ENCODE measurements around the gene DENND10.
A peak's percentile ranks its signal among the peaks of the same experiment; 100 is the strongest.
"Not testable (repeated sequence)": the region's sequence is repeated elsewhere in the genome, so short reads cannot be mapped to it uniquely, and the experiment has no call there.

The DENND10 gene

DNA sequence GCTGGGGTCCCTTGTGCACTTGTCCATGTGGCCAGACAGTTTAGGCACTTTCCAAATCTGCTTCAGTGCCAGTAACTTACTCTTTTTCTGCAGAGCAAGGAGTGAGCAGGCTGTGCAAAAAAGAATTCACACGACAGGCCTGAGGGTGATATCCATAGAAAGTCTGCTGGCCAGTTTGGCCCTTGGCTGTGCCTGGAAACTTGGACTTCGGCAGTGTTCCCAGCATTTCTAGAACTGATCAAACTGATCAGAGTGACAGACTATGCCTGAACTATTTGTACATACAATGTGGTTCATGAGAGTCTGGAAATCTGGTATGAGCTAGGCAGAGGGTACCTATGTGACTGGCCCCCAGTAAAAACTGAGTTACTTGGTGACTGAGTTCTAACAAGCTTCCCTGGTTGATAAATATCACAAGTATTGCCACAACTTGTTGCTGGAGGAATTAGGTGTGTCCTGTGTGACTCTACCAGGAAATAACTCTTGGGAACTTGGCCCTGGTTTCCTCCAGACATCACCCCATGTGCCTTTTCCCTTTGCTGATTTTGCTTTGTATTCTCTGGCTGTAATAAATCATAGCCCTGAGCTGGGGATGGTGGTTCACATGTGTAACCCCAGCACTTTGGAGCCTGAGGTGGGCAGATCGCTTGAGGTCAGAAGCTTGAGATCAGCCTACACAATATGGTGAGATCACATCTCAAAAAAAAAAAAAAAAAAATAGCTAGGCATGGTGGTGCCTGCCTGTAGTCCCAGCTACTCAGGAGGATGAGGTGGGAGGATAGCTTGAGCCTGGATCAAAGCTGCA, 3.3 kb upstream of the DENND10 start:
- DNase-seq: no peak

DNA sequence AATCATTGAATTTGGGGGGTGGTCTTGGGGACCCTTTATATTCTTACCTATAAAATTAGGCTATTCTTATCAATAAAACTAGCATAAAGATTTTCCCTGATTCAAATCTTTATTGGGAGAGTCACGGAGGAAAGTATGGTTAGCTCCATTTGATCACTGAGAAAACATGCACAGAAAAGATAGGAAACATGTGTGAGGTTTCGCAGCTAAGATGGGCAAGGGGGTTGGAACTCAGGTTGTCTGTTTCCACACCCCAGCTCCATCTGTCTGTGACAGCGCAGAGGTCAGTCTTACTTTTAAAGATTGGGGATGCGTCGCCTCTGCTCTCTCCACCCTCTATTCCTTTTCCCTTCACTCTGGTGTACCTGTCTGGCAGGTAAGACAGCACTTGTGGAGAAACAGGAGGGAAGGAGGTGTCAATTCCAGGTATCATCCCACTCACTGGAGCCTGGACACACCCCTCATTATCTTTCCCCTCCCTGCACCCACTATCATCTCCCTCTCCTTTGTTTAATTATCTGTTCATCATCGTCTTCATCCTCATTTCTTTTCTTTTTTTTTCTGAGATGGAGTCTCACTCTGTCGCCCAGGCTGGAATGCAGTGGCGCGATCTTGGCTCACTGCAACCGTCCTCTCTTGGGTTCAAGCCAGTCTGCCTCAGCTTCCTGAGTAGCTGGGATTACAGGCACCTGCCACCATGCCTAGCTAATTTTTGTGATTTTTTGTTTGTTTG, 2.4 kb upstream of the DENND10 start:
- no peak for DNase-seq

DNA sequence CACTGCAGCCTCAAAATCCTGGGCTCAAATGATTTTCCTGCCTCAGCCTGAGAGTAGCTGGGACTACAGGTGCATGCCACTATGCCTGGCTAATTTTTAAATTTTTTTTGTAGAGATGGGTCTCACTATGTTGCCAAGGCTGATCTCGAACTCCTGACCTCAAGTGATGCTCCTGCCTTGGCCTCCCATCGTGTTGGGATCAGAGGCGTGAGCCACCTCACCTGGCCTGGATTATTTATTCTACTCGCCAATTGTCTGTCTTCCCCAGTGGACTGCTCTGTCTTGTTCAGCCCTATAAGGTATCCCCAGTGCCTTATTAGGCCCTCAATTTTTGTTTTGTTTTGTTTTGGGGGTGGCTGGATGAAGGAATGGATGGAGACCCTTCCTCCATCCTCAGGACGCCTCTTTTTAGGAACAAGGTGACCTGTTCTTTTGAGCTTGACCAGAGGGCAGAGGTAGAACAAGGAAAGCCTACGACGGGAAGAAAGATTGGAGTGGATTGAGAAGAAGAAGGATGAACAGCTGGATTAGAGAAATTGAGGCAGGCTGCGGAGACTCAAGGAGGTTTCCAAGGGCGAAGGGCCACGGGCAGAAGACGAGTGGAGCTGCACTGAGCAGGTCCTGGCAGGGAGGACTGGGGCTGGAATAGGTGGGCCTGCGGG, 541 bp upstream of the DENND10 start:
- DNase-seq: no peak

DNA sequence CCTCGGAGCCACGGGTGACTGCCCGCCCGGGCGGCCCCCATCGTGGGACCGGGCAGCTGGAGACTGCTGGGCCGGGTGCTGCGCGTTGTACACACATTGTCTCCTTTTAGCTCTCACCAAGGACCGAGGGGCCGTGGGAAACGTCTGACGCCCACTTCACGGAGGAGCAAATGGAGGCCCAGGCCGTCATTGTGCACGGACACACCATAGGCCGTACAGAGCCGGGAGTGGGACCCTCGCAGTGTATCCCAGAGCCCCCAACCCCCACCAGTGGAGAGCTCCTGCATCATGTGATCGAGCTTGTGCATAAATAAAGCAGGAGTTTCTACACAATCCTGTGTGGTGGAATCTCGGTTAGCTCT, 722 bp downstream of the DENND10 start:
- no peak for DNase-seq

DNA sequence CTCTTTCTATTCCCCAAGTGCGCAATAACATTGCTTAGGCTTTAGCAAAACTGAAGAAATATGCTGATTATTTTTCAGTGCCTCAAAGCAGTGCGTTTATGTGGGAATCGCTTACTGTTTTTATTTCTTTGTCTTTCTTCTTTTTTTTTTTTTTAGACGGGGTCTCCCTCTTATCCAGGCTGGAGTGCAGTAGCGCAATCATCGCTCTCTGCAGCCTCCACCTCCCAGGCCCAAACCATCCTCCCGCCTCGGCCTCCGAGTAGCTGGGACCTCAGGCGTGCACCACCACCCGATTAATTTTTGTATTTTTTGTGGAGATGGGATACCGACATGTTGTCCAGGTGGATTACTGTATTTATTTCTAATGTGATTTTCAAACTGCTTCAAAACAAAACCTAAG, 1.2 kb downstream of the DENND10 start:
- DNase-seq: no peak

DNA sequence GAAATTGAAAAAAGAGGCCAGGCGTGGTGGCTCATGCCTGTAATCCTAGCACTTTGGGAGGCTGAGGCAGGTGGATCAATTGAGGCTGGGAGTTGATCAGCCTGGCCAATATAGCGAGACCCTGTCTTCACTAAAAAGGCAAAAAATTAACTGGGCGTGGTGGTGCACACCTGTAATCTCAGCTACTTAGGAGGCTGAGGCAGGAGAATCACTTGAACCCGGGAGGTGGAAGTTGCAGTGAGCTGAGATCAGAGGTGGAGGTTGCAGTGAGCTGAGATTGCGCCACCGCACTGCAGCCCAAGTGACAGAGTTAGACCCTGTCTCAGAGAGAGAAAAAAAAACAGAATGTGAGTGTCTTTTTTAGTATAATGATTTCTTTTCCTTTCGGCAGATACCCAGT, 2.0 kb downstream of the DENND10 start:
- not testable (repeated sequence) for DNase-seq

DNA sequence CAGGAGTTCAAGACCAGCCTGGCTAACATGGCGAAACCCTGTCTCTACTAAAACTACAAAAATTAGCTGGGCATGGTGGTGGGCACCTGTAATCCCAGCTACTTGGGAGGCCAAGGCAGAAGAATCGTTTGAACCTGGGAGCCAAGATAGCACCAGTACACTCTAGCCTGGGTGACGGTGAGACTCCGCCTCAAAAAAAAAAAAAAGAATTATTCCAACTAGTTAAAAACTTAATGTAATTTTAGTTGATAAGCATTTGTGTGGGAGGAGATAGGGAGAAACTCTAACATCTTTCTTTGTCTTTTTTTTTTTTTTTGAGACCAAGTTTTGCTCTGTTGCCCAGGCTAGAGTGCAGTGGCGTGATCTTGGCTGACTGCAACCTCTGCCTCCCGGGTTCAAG, 3.2 kb downstream of the DENND10 start:
- not testable (repeated sequence) for DNase-seq

DNA sequence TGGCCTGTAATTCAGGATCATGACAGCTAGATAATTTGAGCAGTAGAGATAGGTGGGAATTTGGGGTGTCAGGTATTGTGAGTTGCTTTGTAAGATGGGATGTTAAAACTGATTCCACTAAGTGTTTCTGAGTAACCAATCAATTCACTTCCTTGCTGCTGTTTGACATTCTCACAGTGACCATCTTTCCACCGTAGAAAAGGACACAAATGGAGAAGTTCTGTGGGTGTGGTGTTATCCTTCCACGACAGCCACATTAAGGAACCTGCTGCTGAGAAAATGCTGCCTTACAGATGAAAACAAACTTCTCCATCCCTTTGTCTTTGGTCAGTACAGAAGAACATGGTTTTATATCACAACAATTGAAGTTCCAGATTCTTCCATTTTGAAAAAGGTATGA, 3.9 kb downstream of the DENND10 start:
- not testable (repeated sequence) for DNase-seq

DNA sequence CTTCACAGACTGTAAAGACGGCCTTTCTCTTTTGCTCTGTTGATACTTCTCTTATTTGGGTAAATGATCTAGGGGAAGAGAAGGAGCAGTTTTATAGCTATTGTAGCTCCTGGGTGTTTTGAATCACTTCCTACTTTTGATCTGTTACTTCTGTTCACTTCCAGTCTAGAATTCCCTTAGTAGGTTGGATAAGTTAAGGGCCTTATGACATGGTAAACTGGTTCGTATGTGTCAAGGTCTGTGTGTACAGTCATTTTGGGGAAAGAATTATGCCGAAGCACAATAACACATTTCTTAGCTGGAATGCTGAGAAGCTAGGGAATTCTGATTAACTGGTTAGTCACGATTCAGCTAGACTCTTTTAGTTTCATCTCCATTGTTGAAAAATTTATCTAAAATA, 8.1 kb downstream of the DENND10 start:
- no peak for DNase-seq

DNA sequence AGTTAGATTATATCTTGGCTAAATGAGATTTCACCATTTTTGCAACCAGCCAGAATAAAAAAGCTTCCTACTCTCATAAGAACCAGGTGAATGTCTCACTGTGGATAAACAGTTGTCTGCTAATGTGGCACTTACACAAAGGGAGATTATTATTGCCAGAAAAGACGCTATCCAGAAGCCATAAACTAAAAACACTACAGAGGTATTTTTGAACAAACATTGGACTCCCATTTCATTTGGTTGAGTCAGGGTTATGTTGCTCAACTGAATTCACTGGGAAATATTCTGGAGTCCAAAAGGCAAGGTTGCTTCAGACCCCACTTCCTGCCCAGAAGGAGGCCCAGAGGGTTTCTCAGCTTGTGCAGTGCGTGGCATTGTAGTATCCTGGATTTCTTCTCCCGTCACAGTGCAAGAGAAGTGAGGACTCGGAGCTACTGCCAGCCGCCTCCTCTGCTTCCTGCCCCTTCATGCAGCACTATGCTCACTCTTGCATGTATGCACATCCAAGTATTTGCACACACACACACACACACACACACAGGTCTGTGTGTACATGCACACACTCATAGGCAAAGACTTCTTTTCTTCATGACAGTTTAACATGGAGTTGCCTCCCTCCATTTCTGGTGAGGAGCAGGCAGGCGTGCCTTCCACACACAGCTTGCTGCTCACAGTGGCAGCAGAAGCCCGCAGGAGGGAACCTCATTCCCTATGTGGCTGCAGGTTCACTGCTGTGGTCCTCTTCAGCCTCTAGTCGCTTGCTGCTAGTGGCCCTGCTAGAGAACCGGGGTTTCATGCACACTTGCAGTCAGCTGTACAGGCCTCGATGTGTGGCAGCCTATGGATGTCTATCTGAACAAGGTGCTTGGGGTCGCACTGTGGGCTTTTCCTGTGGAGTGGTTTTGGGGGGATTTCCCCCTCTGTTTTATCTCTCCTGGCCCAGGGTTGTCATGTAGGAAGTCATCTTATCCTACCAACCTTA, 10.1 kb downstream of the DENND10 start:
- DNase-seq: no peak

DNA sequence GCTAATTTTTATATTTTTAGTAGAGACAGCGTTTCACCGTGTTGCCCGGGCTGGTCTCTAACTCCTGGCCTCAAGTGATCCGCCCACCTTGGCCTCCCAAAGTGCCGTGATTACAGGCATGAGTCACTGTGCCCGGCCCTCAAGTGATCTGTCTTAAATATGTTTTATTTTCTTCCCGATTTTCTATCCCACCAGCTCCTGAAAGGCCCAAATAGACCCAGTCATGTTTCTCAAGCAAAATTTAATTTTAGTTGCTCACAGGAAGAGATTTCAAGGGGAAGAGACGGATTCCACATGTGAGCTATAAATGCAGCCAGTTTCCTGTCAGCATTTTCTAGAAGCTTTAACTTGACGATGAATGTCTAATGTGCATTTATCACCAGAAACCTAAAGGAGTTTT, 12.0 kb downstream of the DENND10 start:
- DNase-seq: no peak

DNA sequence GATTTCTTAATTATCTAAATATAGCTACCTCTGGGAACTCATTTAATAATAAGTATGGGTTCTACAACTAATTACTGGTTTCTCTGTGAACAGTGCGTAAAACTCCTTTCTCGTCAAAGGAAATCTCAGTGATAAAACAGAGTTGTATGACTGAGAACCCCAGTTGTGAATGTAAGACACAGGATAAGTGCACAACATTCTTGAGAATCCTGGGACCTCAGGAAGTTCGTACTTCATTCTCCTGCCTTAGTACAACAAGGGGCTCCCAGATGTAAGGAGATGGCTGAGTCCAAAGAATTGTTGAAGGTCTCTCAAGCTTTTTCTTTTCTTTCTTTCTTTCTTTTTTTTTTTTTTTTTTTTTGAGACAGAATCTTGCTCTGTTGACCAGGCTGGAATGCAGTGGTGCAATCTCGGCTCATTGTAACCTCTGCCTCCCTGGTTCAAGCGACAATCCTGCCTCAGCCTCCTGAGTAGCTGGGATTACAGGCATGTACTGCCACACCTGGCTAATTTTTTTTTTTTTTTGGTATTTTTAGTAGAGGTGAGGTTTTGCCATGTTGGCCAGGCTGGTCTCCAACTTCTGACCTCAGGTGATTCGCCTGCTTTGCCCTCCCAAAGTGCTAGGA, 12.5 kb downstream of the DENND10 start:
- no peak for DNase-seq

DNA sequence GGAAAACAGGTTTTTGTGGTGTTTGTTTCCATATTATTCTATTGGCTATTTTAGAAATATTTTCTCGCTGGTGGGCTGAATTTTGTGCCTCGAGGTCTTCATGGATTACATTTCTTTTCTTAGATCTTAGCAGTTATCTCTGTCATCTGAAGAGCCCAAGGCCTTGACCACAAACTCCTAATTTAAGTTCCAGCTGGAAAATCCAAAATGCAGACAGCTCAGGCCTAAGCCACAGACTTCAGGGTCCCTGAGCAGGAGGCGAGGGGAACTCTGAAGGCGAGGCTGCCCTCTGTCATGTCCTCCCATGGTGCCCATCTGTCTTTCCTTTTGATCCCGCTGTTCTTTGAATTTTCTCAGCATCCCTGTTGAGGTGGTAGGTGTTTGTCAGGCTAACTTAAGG, 14.3 kb downstream of the DENND10 start:
- DNase-seq: no peak

DNA sequence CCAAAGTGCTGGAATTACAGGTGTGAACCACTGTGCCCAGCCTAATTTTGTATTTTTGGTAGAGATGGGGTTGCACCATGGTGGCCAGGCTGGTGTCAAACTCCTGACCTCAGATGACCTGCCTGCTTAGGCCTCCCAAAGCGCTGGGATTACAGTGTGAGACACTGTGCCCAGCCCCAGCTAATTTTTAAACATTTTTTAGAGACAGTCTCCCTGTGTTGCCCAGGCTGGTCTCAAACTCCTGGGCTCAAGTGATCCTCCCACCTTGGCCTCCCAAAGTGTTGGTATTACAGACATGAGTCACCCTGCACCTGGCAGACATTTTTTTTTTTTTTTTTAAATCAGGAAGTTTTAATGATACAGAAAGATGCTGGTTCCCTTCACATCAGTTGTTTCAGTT, 15.5 kb downstream of the DENND10 start:
- no peak for DNase-seq

DNA sequence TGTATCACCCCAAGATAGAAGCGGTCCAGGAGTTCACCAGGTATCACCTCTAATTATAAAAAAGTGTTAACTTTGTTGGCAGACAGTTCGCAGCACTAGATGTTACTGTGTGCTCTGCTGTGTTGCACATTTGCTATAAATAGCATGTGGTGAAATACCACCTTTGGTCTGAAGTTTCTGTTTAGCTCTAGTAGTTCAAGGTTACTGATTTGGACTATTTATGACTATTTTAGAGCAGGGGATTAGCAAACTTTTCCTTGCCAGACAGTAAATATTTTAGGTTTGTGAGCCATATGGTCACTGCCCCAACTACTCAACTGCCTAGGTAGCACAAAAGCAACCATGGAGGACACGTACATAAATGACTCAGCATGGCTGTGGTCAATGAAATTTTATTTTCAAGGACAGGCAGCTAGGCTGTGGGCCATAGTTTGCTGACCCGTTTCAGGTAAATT, 16.5 kb downstream of the DENND10 start:
- peak; percentile 28 for DNase-seq

DNA sequence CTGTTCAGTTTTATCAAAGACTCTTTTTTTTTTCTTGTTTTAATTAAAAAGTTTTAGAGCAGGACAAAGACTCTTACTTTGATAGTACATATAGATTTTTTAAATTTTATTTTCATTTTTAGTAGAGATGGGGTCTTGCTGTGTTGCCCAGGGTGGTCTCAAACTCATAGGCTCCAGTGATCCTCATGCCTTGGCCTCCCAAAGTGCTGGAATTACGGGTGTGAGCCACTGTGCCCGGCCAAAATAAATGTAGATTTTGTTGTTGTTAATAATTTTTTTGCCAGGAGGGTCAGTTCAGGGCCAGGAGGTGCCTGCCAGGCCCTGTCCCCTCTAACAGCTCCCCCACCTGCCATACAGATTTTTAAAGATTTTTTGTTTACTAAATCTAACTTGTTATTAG, 17.0 kb downstream of the DENND10 start:
- DNase-seq: no peak

DNA sequence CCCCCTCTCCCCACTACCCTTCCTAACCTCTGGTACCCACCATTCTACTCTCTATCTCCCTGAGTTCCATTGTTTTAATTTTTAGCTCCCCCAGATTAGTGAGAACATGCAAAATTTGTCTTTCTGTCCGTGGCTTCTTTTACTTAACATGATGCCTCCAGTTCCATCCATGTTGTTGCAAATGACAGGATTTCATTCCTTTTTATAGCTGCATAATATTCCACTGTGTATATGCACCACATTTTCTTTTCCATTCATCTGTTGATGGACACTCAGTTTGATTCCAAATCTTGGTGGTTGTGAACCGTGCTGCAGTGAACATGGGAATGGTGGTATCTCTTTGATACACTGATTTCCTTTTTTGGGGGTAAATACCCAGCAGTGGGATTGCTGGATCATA, 22.0 kb downstream of the DENND10 start:
- no peak for DNase-seq

DNA sequence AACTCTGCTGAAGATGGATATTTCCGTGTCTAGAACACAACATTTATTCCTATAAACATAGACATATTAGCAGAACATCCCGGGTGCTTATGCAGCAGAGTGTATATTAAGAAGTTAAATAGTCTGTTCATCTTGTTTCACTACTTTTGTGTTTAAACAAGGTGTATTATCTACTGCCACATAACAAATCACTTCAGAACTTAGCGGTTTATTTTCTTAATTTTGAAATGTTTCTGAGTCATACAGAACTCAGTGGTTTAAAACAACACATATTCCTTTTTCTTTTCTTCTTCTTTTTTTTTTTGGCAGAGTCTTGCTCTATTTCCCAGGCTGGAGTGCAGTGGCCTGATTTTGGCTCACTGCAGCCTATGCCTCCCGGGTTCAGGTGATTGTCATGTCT, 25.8 kb downstream of the DENND10 start:
- DNase-seq: no peak

DNA sequence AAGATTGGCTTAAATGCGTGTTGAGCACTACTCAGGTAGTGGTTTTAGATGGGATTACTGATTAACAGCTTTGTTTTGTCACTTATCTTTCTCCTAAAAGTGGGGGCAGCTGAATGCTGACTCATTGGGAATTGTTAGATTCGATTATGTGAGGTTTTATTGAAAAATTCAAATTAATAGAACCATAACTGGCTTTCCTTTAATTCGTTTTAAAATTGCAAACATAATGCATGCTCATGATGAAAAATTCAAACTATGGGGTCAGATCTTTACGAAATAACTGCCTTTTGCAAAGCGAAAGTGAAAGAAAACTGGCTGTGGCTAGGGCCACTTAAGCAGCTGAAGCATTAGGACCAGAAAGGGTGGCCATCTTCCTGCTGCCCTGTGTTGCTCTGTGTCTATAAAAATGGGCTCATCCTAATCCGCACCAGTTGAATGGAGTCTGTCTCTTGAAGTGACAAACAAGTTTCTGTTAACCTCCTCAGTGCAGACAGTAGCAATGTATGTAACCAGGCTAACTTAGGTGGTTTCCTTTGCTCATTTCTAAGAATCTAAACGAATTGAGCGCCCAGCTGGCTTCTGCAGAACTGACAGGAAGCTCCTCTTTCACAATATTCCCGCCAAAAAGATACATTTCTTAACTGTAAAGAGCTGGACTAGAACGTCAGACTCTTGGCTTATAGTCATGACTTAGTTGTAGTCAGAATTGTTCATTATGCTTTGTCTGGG, 27.8 kb downstream of the DENND10 start:
- DNase-seq: peak; percentile 63

DNA sequence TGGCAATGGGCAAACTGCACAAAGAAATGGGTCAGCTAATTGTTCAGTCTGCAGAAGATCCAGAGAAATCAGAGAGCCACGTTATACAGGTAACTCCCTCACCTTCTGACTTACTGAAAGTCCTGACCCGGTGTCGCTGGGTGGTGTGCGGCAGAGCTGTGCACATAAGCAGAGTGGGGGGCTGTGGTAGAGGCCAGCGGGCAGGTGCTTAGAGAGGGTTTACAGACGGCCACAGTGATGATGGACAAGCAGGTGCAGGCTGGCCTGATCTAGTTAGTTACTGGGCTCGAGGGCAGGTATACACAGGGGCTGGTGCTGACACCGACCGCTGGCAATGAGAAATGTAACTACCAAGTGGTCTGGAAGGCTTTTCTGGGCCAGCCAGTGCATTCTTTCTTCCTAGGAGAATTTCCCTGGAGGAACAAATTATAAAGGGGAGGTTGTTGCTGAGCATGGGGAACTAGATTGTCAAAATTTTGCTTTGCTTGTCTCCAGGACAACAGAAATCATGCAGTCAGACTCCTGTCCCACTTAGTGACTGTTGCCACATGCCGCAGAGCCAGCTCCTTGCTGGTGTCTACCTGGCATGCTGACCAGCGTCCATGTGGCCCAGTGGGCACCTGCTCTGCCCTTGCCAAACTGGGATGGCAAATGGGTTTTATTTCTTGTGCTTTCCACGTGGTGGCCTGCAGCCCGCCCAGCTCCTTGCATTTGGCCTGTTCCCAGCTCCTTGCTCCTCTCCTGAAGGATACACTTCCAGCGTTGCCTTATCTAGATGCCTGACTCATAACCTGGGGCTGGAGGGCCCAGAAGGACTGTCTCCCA, 28.8 kb downstream of the DENND10 start:
- DNase-seq: no peak

DNA sequence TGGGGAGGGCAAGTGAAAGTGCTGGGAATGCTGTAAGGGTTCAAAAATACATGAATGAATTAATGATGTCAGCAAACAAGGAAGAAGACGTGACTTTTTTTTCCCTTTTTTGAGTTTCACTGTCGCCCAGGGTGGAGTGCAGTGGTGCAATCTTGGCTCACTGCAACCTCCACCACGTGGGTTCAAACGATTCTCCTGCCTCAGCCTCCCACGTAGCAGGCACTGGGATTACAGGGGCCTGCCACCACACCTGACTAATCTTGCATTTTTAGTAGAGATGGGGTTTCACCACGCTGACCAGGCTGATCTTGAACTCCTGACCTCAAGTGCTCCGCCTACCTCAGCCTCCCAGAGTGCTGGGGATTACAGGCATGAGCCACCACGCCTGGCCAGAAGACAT, 30.0 kb downstream of the DENND10 start:
- peak; percentile 32 for DNase-seq
